ENCODE data around the gene CAMTA1. TPM values are rescaled to one million over a fixed set of nuclear protein-coding genes. Genes with fewer than 3 reads are reported as not detected.

The CAMTA1 gene
- total RNA-seq, 2 experiments from 2014 or later = 43.3 to 46.0 TPM

DNA sequence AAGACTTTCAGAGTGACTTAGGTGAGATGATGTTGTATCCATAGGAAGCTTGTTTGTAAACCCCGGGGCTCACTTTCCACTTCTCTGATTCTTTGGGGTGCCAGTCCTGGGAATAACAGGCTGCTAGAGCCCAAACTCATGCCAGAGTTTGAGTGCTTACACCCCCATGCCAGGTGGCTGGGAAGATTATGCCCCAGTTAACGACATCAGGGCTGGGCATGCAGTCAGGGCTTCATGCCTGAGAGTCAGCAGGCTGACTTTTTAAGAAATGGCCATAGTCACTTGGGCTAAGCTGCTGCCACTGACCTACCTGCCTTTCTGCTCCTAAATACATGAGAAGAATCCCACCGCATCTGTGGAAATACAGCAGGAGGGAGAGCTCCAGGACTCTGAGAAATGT lies 560.3 kb downstream of the CAMTA1 start:
- no peaks in the 10 kb centered on the region for H3K4me1 Mint-ChIP-seq (ENCODE audit: low read depth)
- DNase-seq (no peak), ATAC-seq (no peak)
- no peaks in the 10 kb centered on the region for H3K36me3 Mint-ChIP-seq (ENCODE audit: low read depth)
- ChIA-PET POLR2A (no interaction called here), CTCF (no interaction called here)
- H3K4me3 Mint-ChIP-seq = no peak overlapping the region
- H3K27me3 Mint-ChIP-seq (ENCODE audit: low read depth) = no peaks in the 10 kb centered on the region
- H3K9me3 Mint-ChIP-seq (ENCODE audit: insufficient read depth) = no peaks in the 10 kb centered on the region
- H3K27ac Mint-ChIP-seq = no peak overlapping the region

DNA sequence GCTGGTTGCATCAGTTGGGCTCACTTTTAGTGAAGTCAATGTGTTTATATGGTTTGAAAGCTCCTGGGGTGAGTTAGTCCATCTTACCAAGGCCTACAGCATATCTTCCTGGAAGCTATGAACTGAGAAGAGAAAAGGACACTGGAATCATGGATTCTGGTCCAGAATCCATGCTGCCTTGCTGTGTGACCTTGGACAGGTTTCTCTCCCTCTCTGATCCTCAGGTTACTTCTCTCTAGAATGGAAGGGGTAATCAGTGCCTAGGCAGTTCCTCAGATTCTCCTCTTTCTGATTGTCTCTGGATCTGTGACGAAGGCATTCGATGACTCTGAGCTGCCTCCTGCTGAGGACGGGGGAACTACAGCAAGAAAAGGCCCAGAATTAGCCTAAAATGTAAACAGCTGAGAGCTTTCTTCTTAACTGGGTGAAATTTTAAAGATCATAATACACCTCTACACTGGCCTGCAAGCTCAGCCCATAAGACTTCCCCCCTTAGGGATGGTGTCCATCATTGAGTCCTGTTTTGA lies 560.9 kb downstream of the CAMTA1 start:
- DNase-seq (no peak), ATAC-seq (no peak)
- no peak overlapping the region for H3K4me3 Mint-ChIP-seq
- H3K4me1 Mint-ChIP-seq (ENCODE audit: low read depth) = no peaks in the 10 kb centered on the region
- no peak overlapping the region for H3K27ac Mint-ChIP-seq
- no peaks in the 10 kb centered on the region for H3K9me3 Mint-ChIP-seq (ENCODE audit: insufficient read depth)
- ChIA-PET POLR2A (no interaction called here), CTCF (no interaction called here)
- no peaks in the 10 kb centered on the region for H3K36me3 Mint-ChIP-seq (ENCODE audit: low read depth)
- H3K27me3 Mint-ChIP-seq (ENCODE audit: low read depth) = no peaks in the 10 kb centered on the region

- no peak for ATAC-seq
- H3K9me3 Mint-ChIP-seq (ENCODE audit: insufficient read depth) = no peaks in the 10 kb centered on the region
- H3K4me1 Mint-ChIP-seq (ENCODE audit: low read depth) = no peaks in the 10 kb centered on the region
- H3K27ac Mint-ChIP-seq = no peak overlapping the region
- DNase-seq = no peak
- H3K27me3 Mint-ChIP-seq (ENCODE audit: low read depth) = no peaks in the 10 kb centered on the region
- no peak overlapping the region for H3K4me3 Mint-ChIP-seq
- ChIA-PET POLR2A (no interaction called here), CTCF (no interaction called here)
- no peaks in the 10 kb centered on the region for H3K36me3 Mint-ChIP-seq (ENCODE audit: low read depth)
Observed at GRCh38 chr1:7346600-7347570, 561.6 kb downstream of the CAMTA1 start.

DNA sequence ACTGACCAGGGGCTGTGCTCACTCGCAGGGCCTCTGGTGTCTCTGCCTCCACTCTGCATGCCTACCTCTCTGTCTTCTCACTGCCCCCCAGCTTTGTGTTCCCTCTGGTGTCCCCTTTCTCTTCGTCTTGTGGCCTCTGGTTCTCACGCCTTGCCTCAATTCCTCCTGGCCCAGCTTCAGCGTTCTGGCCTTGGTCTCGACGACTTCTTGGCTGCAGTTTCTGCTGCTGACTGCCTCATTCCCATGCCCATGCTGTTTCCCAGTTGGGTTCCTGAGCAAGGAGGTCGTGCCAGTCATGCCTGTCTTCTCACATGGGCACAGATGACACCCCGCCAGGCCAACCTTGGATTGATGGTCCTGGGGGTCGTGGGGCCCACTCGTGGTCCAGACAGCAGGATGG lies 562.8 kb downstream of the CAMTA1 start:
- POLR2A ChIA-PET = no interaction called here
- Mint-ChIP-seq H3K9me3 (ENCODE audit: insufficient read depth) (no peaks in the 10 kb centered on the region), H3K27ac (no peak overlapping the region), H3K4me1 (ENCODE audit: low read depth) (no peaks in the 10 kb centered on the region), H3K27me3 (ENCODE audit: low read depth) (no peaks in the 10 kb centered on the region), H3K36me3 (ENCODE audit: low read depth) (no peaks in the 10 kb centered on the region), H3K4me3 (no peak overlapping the region)
- ATAC-seq (no peak), DNase-seq (no peak)
- CTCF ChIA-PET = no interaction called here

DNA sequence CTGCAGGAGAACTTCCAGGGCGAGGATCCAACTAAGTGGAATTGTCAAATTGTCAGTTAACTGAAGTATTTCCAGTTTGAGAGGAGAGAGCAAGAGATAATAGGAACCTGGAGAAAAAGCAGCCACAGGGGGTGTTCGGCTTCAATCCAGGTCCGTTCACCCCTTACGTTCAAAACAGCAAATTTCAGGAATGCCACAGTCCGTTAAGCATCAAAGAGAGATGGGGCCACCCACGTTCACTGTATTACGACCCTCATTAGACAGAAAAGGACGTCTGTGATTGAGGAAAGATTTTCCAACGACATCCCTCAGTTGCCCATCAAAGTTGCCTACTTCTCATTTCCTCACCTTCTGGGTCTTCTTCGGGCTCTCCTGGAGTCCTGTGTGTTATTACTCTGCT lies 563.3 kb downstream of the CAMTA1 start:
- no peaks in the 10 kb centered on the region for H3K9me3 Mint-ChIP-seq (ENCODE audit: insufficient read depth)
- POLR2A ChIA-PET = no interaction called here

GRCh38 chr1:7350804-7351203 lies 565.5 kb downstream of the CAMTA1 start:
- ChIA-PET CTCF (no interaction called here), POLR2A (no interaction called here)
- DNase-seq (no peak), ATAC-seq (no peak)
- H3K9me3 Mint-ChIP-seq (ENCODE audit: insufficient read depth) = no peaks in the 10 kb centered on the region
- no peak overlapping the region for H3K27ac Mint-ChIP-seq
- no peaks in the 10 kb centered on the region for H3K27me3 Mint-ChIP-seq (ENCODE audit: low read depth)
- no peaks in the 10 kb centered on the region for H3K4me1 Mint-ChIP-seq (ENCODE audit: low read depth)
- no peak overlapping the region for H3K4me3 Mint-ChIP-seq
- H3K36me3 Mint-ChIP-seq (ENCODE audit: low read depth) = no peaks in the 10 kb centered on the region

More for the DNA sequence above, 563.3 kb downstream of the CAMTA1 start:
- Mint-ChIP-seq H3K27ac (no peak overlapping the region), H3K4me3 (no peak overlapping the region), H3K27me3 (ENCODE audit: low read depth) (no peaks in the 10 kb centered on the region), H3K4me1 (ENCODE audit: low read depth) (no peaks in the 10 kb centered on the region), H3K36me3 (ENCODE audit: low read depth) (no peaks in the 10 kb centered on the region)
- ATAC-seq (no peak), DNase-seq (no peak)
- CTCF ChIA-PET = no interaction called here

GRCh38 chr1:7351649-7352048 lies 566.4 kb downstream of the CAMTA1 start:
- H3K4me3 Mint-ChIP-seq = no peak overlapping the region
- CTCF ChIA-PET = no interaction called here
- ATAC-seq (no peak), DNase-seq (no peak)
- H3K36me3 Mint-ChIP-seq (ENCODE audit: low read depth) = no peaks in the 10 kb centered on the region
- no peaks in the 10 kb centered on the region for H3K4me1 Mint-ChIP-seq (ENCODE audit: low read depth)
- POLR2A ChIA-PET = no interaction called here
- no peaks in the 10 kb centered on the region for H3K9me3 Mint-ChIP-seq (ENCODE audit: insufficient read depth)
- H3K27ac Mint-ChIP-seq = no peak overlapping the region
- H3K27me3 Mint-ChIP-seq (ENCODE audit: low read depth) = no peaks in the 10 kb centered on the region

DNA sequence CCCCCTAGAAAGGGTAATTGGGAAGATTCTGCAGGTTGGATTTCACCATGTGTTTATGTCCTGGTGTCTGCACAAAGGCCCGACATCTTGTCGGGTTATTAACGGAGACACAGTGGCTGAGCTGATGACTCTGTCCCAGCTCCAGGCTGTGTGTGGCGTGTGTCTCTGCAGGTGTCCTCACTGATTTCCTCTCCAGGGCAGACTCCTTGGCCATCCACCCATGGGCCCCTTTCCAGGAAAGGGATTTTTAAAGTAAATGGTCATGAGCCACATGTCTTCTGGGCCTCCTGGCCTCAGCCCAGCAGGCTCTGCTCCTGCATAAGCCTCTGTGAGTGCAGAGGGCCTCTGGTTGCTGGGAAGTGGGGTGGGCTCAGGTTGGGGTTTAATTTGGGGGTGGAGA lies 567.1 kb downstream of the CAMTA1 start:
- Mint-ChIP-seq H3K36me3 (ENCODE audit: low read depth) (no peaks in the 10 kb centered on the region), H3K9me3 (ENCODE audit: insufficient read depth) (no peaks in the 10 kb centered on the region), H3K27me3 (ENCODE audit: low read depth) (no peaks in the 10 kb centered on the region), H3K4me1 (ENCODE audit: low read depth) (no peaks in the 10 kb centered on the region), H3K4me3 (no peak overlapping the region), H3K27ac (no peak overlapping the region)
- ATAC-seq = no peak
- ChIA-PET CTCF (no interaction called here), POLR2A (no interaction called here)
- no peak for DNase-seq

GRCh38 chr1:7352974-7353373 lies 567.7 kb downstream of the CAMTA1 start:
- ATAC-seq (no peak), DNase-seq (no peak)
- no peaks in the 10 kb centered on the region for H3K4me1 Mint-ChIP-seq (ENCODE audit: low read depth)
- H3K27ac Mint-ChIP-seq = no peak overlapping the region
- no peak overlapping the region for H3K4me3 Mint-ChIP-seq
- H3K27me3 Mint-ChIP-seq (ENCODE audit: low read depth) = no peaks in the 10 kb centered on the region
- no peaks in the 10 kb centered on the region for H3K36me3 Mint-ChIP-seq (ENCODE audit: low read depth)
- ChIA-PET POLR2A (no interaction called here), CTCF (no interaction called here)
- H3K9me3 Mint-ChIP-seq (ENCODE audit: insufficient read depth) = no peaks in the 10 kb centered on the region

- no peaks in the 10 kb centered on the region for H3K4me1 Mint-ChIP-seq (ENCODE audit: low read depth)
- ATAC-seq = no peak
- H3K27me3 Mint-ChIP-seq (ENCODE audit: low read depth) = no peaks in the 10 kb centered on the region
- ChIA-PET CTCF (no interaction called here), POLR2A (no interaction called here)
- H3K27ac Mint-ChIP-seq = no peak overlapping the region
- H3K36me3 Mint-ChIP-seq (ENCODE audit: low read depth) = no peaks in the 10 kb centered on the region
- H3K9me3 Mint-ChIP-seq (ENCODE audit: insufficient read depth) = no peaks in the 10 kb centered on the region
- DNase-seq = no peak
- no peak overlapping the region for H3K4me3 Mint-ChIP-seq
Observed at GRCh38 chr1:7355646-7356045, 570.4 kb downstream of the CAMTA1 start.

DNA sequence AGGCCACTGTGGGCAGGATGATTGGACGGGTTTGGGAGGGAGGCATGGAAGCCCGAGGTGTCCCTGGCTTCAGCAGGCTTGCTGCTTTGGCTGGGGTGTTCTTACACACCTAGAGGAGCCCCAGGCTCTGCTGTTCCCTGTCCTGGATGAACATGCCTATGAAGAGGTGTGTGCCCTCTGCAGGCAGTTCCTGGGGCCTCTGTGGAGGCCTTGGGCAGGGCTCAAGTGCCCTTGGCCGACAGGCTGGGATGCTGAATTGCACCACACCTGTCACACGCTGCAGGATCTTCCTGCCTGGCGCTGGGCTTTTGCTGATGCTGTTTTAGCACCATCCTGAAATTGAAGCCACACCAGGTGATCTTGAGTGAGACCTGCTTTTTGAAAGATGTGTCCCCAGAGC lies 570.8 kb downstream of the CAMTA1 start:
- Mint-ChIP-seq H3K4me3 (no peak overlapping the region), H3K9me3 (ENCODE audit: insufficient read depth) (no peaks in the 10 kb centered on the region), H3K27me3 (ENCODE audit: low read depth) (no peaks in the 10 kb centered on the region), H3K36me3 (ENCODE audit: low read depth) (no peaks in the 10 kb centered on the region), H3K4me1 (ENCODE audit: low read depth) (no peaks in the 10 kb centered on the region), H3K27ac (no peak overlapping the region)
- no peak for DNase-seq
- POLR2A ChIA-PET = no interaction called here
- no peak for ATAC-seq
- CTCF ChIA-PET = no interaction called here

GRCh38 chr1:7358425-7358824 lies 573.2 kb downstream of the CAMTA1 start:
- no peaks in the 10 kb centered on the region for H3K9me3 Mint-ChIP-seq (ENCODE audit: insufficient read depth)
- no peak overlapping the region for H3K27ac Mint-ChIP-seq
- H3K4me3 Mint-ChIP-seq = no peak overlapping the region
- ChIA-PET CTCF (no interaction called here), POLR2A (no interaction called here)
- H3K4me1 Mint-ChIP-seq (ENCODE audit: low read depth) = no peaks in the 10 kb centered on the region
- H3K36me3 Mint-ChIP-seq (ENCODE audit: low read depth) = no peaks in the 10 kb centered on the region
- ATAC-seq = no peak
- H3K27me3 Mint-ChIP-seq (ENCODE audit: low read depth) = no peaks in the 10 kb centered on the region
- no peak for DNase-seq

- no peak overlapping the region for H3K27ac Mint-ChIP-seq
- ChIA-PET CTCF (no interaction called here), POLR2A (no interaction called here)
- no peak overlapping the region for H3K4me3 Mint-ChIP-seq
- DNase-seq (no peak), ATAC-seq (no peak)
- H3K36me3 Mint-ChIP-seq (ENCODE audit: low read depth) = no peaks in the 10 kb centered on the region
- H3K4me1 Mint-ChIP-seq (ENCODE audit: low read depth) = no peaks in the 10 kb centered on the region
- no peaks in the 10 kb centered on the region for H3K27me3 Mint-ChIP-seq (ENCODE audit: low read depth)
- H3K9me3 Mint-ChIP-seq (ENCODE audit: insufficient read depth) = no peaks in the 10 kb centered on the region
Observed at GRCh38 chr1:7360526-7360925, 575.3 kb downstream of the CAMTA1 start.
